ENCODE results near the gene ALCAM.

ALCAM gene

GRCh38 chr3:105359098-105359762 lies 7.5 kb upstream of the ALCAM start:
- TF ChIP-seq POLR2AphosphoS5 (IDR thresholded peaks at IDR 0.05; ENCODE audit: low read depth) (no peak), SPI1 (IDR thresholded peaks at IDR 0.05; ENCODE audit: borderline replicate concordance, low read depth) (no peak), GABPA (IDR thresholded peaks at IDR 0.05; ENCODE audit: low read depth) (no peak)
- TF ChIP-seq, protein P1, sequence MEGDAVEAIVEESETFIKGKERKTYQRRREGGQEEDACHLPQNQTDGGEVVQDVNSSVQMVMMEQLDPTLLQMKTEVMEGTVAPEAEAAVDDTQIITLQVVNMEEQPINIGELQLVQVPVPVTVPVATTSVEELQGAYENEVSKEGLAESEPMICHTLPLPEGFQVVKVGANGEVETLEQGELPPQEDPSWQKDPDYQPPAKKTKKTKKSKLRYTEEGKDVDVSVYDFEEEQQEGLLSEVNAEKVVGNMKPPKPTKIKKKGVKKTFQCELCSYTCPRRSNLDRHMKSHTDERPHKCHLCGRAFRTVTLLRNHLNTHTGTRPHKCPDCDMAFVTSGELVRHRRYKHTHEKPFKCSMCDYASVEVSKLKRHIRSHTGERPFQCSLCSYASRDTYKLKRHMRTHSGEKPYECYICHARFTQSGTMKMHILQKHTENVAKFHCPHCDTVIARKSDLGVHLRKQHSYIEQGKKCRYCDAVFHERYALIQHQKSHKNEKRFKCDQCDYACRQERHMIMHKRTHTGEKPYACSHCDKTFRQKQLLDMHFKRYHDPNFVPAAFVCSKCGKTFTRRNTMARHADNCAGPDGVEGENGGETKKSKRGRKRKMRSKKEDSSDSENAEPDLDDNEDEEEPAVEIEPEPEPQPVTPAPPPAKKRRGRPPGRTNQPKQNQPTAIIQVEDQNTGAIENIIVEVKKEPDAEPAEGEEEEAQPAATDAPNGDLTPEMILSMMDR (IDR thresholded peaks at IDR 0.05; ENCODE audit: insufficient read depth, low read length), result no peak
- TF ChIP-seq, protein P2, sequence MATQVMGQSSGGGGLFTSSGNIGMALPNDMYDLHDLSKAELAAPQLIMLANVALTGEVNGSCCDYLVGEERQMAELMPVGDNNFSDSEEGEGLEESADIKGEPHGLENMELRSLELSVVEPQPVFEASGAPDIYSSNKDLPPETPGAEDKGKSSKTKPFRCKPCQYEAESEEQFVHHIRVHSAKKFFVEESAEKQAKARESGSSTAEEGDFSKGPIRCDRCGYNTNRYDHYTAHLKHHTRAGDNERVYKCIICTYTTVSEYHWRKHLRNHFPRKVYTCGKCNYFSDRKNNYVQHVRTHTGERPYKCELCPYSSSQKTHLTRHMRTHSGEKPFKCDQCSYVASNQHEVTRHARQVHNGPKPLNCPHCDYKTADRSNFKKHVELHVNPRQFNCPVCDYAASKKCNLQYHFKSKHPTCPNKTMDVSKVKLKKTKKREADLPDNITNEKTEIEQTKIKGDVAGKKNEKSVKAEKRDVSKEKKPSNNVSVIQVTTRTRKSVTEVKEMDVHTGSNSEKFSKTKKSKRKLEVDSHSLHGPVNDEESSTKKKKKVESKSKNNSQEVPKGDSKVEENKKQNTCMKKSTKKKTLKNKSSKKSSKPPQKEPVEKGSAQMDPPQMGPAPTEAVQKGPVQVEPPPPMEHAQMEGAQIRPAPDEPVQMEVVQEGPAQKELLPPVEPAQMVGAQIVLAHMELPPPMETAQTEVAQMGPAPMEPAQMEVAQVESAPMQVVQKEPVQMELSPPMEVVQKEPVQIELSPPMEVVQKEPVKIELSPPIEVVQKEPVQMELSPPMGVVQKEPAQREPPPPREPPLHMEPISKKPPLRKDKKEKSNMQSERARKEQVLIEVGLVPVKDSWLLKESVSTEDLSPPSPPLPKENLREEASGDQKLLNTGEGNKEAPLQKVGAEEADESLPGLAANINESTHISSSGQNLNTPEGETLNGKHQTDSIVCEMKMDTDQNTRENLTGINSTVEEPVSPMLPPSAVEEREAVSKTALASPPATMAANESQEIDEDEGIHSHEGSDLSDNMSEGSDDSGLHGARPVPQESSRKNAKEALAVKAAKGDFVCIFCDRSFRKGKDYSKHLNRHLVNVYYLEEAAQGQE (IDR thresholded peaks at IDR 0.05; ENCODE audit: insufficient replicate concordance, low read depth), result no peak
- Histone ChIP-seq H3K27ac (replicated peaks) (no peak overlapping the region), H3K4me3 (replicated peaks; ENCODE audit: insufficient read depth, low read length) (no peak overlapping the region), H3K27me3 (ENCODE audit: insufficient read depth, poor library complexity, severe bottlenecking) (no peaks in the 10 kb centered on the region)
- no peak for DNase-seq (ENCODE audit: low read depth in 1 of 2, low spot score in 1 of 2)

DNA sequence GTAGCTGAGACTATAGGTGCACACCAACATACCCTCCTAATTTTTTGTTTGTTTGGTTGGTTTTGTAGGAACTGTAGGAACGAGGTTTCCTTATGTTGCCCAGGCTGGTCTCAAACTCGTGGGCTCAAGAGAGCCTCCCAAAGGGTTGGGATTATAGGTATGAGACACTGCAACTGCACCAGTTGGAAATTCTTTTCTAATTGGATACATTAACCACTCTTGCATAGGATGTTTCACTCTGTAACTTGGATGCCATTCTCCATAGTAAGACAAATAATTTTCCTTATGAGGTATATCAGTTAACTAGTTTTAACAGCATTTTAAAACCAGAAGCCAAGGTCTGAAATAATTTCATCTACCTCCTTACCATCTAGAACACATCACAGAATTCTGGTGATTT lies 6.7 kb upstream of the ALCAM start:
- no peak for DNase-seq (ENCODE audit: low read depth in 1 of 2, low spot score in 1 of 2)
- TF ChIP-seq SPI1 (IDR thresholded peaks at IDR 0.05; ENCODE audit: borderline replicate concordance, low read depth), result no peak
- TF ChIP-seq, protein P2 (IDR thresholded peaks at IDR 0.05; ENCODE audit: insufficient replicate concordance, low read depth), result no peak
- TF ChIP-seq POLR2AphosphoS5 (IDR thresholded peaks at IDR 0.05; ENCODE audit: low read depth), result no peak
- TF ChIP-seq, protein P1 (IDR thresholded peaks at IDR 0.05; ENCODE audit: insufficient read depth, low read length), result no peak
- TF ChIP-seq GABPA (IDR thresholded peaks at IDR 0.05; ENCODE audit: low read depth), result no peak
- Histone ChIP-seq H3K27ac (replicated peaks) (no peak overlapping the region), H3K4me3 (replicated peaks; ENCODE audit: insufficient read depth, low read length) (no peak overlapping the region), H3K27me3 (ENCODE audit: insufficient read depth, poor library complexity, severe bottlenecking) (no peaks in the 10 kb centered on the region)

GRCh38 chr3:105362021-105362665 lies 4.6 kb upstream of the ALCAM start:
- TF ChIP-seq, protein P1 (IDR thresholded peaks at IDR 0.05; ENCODE audit: insufficient read depth, low read length), result no peak
- TF ChIP-seq POLR2AphosphoS5 (IDR thresholded peaks at IDR 0.05; ENCODE audit: low read depth), result no peak
- TF ChIP-seq GABPA (IDR thresholded peaks at IDR 0.05; ENCODE audit: low read depth), result no peak
- TF ChIP-seq SPI1 (IDR thresholded peaks at IDR 0.05; ENCODE audit: borderline replicate concordance, low read depth), result no peak
- TF ChIP-seq, protein P2 (IDR thresholded peaks at IDR 0.05; ENCODE audit: insufficient replicate concordance, low read depth), result no peak
- Histone ChIP-seq H3K27me3 (ENCODE audit: insufficient read depth, poor library complexity, severe bottlenecking) (no peaks in the 10 kb centered on the region), H3K4me3 (replicated peaks; ENCODE audit: insufficient read depth, low read length) (no peak overlapping the region), H3K27ac (replicated peaks) (no peak overlapping the region)
- DNase-seq (ENCODE audit: low read depth in 1 of 2, low spot score in 1 of 2), result no peak
